ENCODE results near the gene MGAT4C.

Gene MGAT4C

DNA sequence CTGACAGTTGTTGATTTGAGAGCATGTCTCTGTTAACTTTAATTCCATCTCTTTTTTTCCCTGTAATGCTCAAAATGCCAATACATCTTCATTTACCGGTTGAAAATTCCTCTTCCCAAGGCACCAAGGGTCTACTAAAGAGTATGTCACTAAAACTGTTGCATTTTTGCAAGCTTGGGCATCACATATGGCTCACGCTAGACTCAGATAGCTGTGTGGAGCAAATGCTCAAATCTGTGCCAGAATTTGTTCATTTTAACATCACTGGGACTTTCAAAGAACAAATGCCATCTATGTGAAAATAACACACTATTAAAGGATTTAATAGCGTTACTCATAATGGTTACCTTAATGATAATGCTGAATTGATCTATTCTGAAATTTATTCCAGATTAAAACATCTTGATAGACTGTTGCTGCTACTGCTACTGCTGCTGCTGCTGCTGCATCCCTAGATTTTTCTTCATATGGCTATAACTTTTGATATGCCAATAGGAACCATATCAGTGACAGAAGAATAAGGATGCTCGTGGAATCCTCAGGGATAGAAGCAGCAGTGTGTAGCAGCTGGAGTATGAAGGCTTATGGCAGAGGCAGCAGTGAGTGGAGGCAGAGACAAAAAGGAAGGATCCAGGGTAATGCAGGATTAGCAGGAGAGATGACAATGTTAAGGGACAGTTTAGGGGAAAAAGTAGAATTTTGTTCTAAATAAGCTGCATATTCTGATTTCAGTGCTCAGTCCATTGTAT lies 57.3 kb downstream of the MGAT4C start:
- Mint-ChIP-seq H3K36me3 (ENCODE audit: insufficient read depth) (no peaks in the 10 kb centered on the region), H3K4me3 (no peak overlapping the region), H3K4me1 (ENCODE audit: low read depth in 2 of 2) (no peaks in the 10 kb centered on the region), H3K27me3 (no peaks in the 10 kb centered on the region), H3K9me3 (peaks cover 1 to 19% of the 10 kb centered on the region in 2 donors), H3K27ac (no peak overlapping the region)
- no peak for ATAC-seq (replicated peaks)
- DNase-seq = no peak

GRCh38 chr12:86196465-86196864 lies 59.7 kb downstream of the MGAT4C start:
- no peak for DNase-seq
- peaks cover 1 to 19% of the 10 kb centered on the region in 2 donors for H3K9me3 Mint-ChIP-seq
- H3K4me3 Mint-ChIP-seq = no peak overlapping the region
- H3K36me3 Mint-ChIP-seq (ENCODE audit: insufficient read depth) = no peaks in the 10 kb centered on the region
- no peak for ATAC-seq (replicated peaks)
- H3K27me3 Mint-ChIP-seq = no peaks in the 10 kb centered on the region
- no peak overlapping the region for H3K27ac Mint-ChIP-seq
- H3K4me1 Mint-ChIP-seq (ENCODE audit: low read depth in 2 of 2) = no peaks in the 10 kb centered on the region

- Mint-ChIP-seq H3K27ac (no peak overlapping the region), H3K4me1 (ENCODE audit: low read depth in 2 of 2) (no peaks in the 10 kb centered on the region), H3K36me3 (ENCODE audit: insufficient read depth) (no peaks in the 10 kb centered on the region), H3K4me3 (no peak overlapping the region), H3K9me3 (peaks cover 1 to 19% of the 10 kb centered on the region in 2 donors), H3K27me3 (no peaks in the 10 kb centered on the region)
- no peak for DNase-seq
- ATAC-seq (replicated peaks) = no peak
Measured at GRCh38 chr12:86194721-86195120, 61.5 kb downstream of the MGAT4C start.

- Mint-ChIP-seq H3K36me3 (ENCODE audit: insufficient read depth) (no peaks in the 10 kb centered on the region), H3K27me3 (no peaks in the 10 kb centered on the region), H3K4me3 (no peak overlapping the region), H3K4me1 (ENCODE audit: low read depth in 2 of 2) (no peaks in the 10 kb centered on the region), H3K27ac (no peak overlapping the region), H3K9me3 (peaks cover 0 to 15% of the 10 kb centered on the region in 2 donors)
- DNase-seq = no peak
- no peak for ATAC-seq (replicated peaks)
Measured at GRCh38 chr12:86193931-86194330, 62.3 kb downstream of the MGAT4C start.

DNA sequence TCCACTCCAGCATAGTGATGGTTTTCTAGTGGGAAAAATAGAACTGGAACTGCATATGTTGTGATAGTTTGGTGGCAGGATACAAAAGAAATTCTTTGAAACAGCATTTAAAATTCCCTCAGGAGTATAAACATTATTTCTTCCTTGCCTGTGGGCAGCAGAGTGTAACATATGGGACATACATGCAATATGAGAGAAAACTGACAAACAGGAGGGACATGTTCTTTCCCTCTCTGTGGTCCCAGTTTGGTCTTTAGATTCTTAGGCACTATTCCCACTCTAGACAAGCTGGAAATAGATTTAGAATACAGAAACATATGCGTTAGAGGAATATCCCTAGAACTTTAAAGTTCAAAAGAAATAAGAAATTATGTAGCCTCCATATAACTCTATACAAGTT lies 68.0 kb downstream of the MGAT4C start:
- H3K4me3 Mint-ChIP-seq = no peak overlapping the region
- H3K9me3 Mint-ChIP-seq = peaks cover 0 to 8% of the 10 kb centered on the region in 2 donors
- no peaks in the 10 kb centered on the region for H3K4me1 Mint-ChIP-seq (ENCODE audit: low read depth in 2 of 2)
- H3K36me3 Mint-ChIP-seq (ENCODE audit: insufficient read depth) = no peaks in the 10 kb centered on the region
- no peak for ATAC-seq (replicated peaks)
- no peaks in the 10 kb centered on the region for H3K27me3 Mint-ChIP-seq
- H3K27ac Mint-ChIP-seq = no peak overlapping the region
- no peak for DNase-seq

DNA sequence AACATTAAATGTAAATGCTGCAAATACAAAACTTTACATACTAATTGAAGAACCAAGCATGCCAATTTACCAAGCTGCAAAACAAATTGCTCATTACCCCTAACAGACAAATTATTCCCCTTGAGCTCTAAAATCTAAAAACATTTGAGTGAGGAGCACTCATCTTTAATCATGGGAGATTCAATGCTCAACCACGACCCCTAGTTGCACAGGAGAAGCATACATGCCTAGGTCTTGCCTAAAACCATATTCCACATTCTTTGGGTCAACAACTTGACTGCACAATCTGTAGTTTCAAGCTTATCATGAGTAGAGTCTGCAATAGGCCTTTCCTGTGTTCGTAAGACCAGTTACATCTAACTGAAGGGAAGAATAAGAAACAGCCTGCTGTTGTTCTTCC lies 69.7 kb downstream of the MGAT4C start:
- no peak for ATAC-seq (replicated peaks)
- Mint-ChIP-seq H3K4me3 (no peak overlapping the region), H3K27ac (no peak overlapping the region)

DNA sequence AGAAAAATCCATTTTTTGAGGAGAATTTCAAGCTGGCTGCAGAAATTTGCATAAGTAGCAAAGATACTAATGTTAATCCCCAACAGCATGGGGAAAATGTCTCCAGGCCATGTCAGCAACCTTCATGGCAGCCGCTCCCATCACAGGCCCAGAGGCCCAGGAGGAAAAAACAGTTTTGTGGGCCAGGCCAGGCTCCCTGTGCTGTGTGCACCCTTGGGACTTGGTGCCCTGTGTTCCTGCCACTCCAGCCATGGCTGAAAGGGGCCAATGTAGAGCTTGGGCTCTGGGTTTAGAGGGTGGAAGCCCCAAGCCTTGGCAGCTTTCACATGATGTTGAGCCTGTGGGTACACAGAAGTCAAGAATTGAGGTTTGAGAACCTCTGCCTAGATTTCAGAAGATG lies 76.3 kb downstream of the MGAT4C start:
- Mint-ChIP-seq H3K36me3 (ENCODE audit: insufficient read depth) (peaks cover 2% of the 10 kb centered on the region), H3K9me3 (peaks cover 9 to 10% of the 10 kb centered on the region in 2 donors), H3K27ac (no peak overlapping the region), H3K4me1 (ENCODE audit: low read depth in 2 of 2) (no peaks in the 10 kb centered on the region), H3K27me3 (no peaks in the 10 kb centered on the region), H3K4me3 (no peak overlapping the region)
- ATAC-seq (replicated peaks) = no peak
- no peak for DNase-seq

More for the DNA sequence above, 69.7 kb downstream of the MGAT4C start:
- Mint-ChIP-seq H3K36me3 (ENCODE audit: insufficient read depth) (no peaks in the 10 kb centered on the region), H3K27me3 (no peaks in the 10 kb centered on the region), H3K4me1 (ENCODE audit: low read depth in 2 of 2) (no peaks in the 10 kb centered on the region), H3K9me3 (peaks cover 3 to 8% of the 10 kb centered on the region in 2 donors)
- DNase-seq = no peak

- Mint-ChIP-seq H3K36me3 (ENCODE audit: insufficient read depth) (peaks cover 2% of the 10 kb centered on the region), H3K27me3 (no peaks in the 10 kb centered on the region), H3K4me3 (no peak overlapping the region), H3K4me1 (ENCODE audit: low read depth in 2 of 2) (no peaks in the 10 kb centered on the region), H3K9me3 (peaks cover 5 to 13% of the 10 kb centered on the region in 2 donors), H3K27ac (no peak overlapping the region)
- DNase-seq (no peak), ATAC-seq (replicated peaks) (no peak)
Measured at GRCh38 chr12:86174188-86174587, 82.0 kb downstream of the MGAT4C start.

- Mint-ChIP-seq H3K4me3 (no peak overlapping the region), H3K27me3 (no peaks in the 10 kb centered on the region), H3K9me3 (peaks cover 3 to 13% of the 10 kb centered on the region in 2 donors), H3K36me3 (ENCODE audit: insufficient read depth) (no peaks in the 10 kb centered on the region), H3K27ac (no peak overlapping the region), H3K4me1 (ENCODE audit: low read depth in 2 of 2) (no peaks in the 10 kb centered on the region)
- no peak for ATAC-seq (replicated peaks)
- no peak for DNase-seq
Measured at GRCh38 chr12:86172913-86173443, 83.2 kb downstream of the MGAT4C start.

GRCh38 chr12:86170051-86170450 lies 86.1 kb downstream of the MGAT4C start:
- Mint-ChIP-seq H3K4me1 (ENCODE audit: low read depth in 2 of 2) (no peaks in the 10 kb centered on the region), H3K27ac (no peak overlapping the region), H3K4me3 (no peak overlapping the region), H3K36me3 (ENCODE audit: insufficient read depth) (no peaks in the 10 kb centered on the region), H3K9me3 (peaks cover 3 to 7% of the 10 kb centered on the region in 2 donors), H3K27me3 (no peaks in the 10 kb centered on the region)
- DNase-seq = no peak
- ATAC-seq (replicated peaks) = no peak

DNA sequence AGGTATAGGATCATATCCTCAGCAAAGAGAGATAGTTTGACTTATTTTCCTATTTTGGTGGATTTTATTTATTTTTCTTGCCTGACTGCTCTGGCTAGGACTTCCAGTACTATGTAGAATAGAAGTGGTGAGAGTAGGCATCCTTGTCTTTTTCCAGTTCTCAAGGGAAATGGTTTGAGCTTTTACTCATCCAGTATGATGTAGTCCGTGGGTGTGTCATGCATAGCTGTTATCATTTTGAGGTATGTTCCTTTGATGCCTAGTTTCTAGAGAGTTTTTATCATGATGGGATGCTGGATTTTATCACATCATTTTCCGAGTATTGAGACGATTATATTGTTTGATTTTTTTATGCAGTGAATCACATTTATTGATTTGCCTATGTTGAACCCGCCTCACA lies 97.2 kb downstream of the MGAT4C start:
- H3K9me3 Mint-ChIP-seq = peaks cover 11 to 28% of the 10 kb centered on the region in 2 donors
- ATAC-seq (replicated peaks) (no peak), DNase-seq (no peak)
- no peaks in the 10 kb centered on the region for H3K36me3 Mint-ChIP-seq (ENCODE audit: insufficient read depth)
- H3K4me1 Mint-ChIP-seq (ENCODE audit: low read depth in 2 of 2) = no peaks in the 10 kb centered on the region
- no peak overlapping the region for H3K4me3 Mint-ChIP-seq
- no peaks in the 10 kb centered on the region for H3K27me3 Mint-ChIP-seq
- no peak overlapping the region for H3K27ac Mint-ChIP-seq

DNA sequence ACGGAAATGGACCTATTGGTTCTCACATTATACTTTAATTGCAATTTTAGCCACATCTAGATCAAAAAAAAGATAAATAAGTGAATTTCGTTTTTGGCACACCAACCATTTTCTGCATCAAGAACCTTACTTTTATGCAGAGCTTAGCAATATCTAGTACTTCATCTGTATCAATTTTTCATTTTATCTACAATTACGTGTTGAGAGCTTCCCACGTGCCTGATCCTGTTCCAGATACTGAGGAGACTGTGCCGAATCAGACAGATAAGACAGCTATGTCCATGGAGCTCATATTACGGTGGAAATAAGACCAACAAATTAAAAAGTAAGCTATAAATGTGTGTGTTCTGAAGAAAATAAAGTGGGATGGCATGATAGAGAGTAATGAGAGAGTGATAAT lies 101.6 kb downstream of the MGAT4C start:
- Mint-ChIP-seq H3K36me3 (ENCODE audit: insufficient read depth) (no peaks in the 10 kb centered on the region), H3K4me1 (ENCODE audit: low read depth in 2 of 2) (no peaks in the 10 kb centered on the region), H3K27ac (no peak overlapping the region), H3K4me3 (no peak overlapping the region), H3K27me3 (no peaks in the 10 kb centered on the region), H3K9me3 (peaks cover 11 to 23% of the 10 kb centered on the region in 2 donors)
- ATAC-seq (replicated peaks) (no peak), DNase-seq (no peak)

DNA sequence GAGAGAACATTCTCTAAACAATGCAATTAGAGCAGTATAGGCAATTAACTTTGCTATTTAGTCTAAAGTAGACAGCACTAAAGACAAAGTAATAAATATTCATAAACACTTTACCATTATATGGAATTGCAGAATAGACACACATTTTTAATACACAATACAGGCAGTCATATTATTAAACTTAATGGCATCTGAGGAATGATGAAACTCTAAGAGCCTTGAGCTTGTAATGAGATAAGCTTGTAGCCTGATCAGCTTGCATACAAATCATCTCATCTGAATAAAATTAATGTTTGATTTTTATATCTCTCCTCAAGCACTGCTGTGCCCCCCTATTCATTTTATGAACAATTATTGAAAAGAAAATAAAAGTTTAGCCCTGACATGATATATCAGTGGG lies 107.6 kb downstream of the MGAT4C start:
- Mint-ChIP-seq H3K4me1 (ENCODE audit: low read depth in 2 of 2) (no peaks in the 10 kb centered on the region), H3K4me3 (no peak overlapping the region), H3K27ac (no peak overlapping the region), H3K27me3 (no peaks in the 10 kb centered on the region), H3K36me3 (ENCODE audit: insufficient read depth) (no peaks in the 10 kb centered on the region), H3K9me3 (peaks cover 5 to 27% of the 10 kb centered on the region in 2 donors)
- DNase-seq (no peak), ATAC-seq (replicated peaks) (no peak)

DNA sequence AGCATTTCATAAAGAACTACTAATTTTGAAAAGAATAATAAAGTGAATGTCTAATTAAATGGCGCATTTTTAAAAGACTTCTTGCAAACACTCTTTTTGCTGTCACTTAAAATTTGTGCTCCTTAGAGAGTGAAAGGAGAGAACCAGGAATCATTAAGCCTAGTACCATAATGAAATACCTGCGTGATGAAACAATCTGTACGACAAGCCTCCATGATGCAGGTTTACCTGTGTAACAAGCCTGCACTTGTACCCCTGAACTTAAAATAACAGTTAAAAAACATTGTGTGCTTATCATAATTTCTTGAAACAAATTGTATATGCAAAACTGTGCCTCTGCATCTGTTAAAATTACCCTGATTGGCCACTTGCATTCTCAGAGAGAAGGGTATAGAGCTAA lies 108.1 kb downstream of the MGAT4C start:
- H3K4me1 Mint-ChIP-seq (ENCODE audit: low read depth in 2 of 2) = no peaks in the 10 kb centered on the region
- H3K36me3 Mint-ChIP-seq (ENCODE audit: insufficient read depth) = no peaks in the 10 kb centered on the region
- no peak for ATAC-seq (replicated peaks)
- DNase-seq = no peak
- no peaks in the 10 kb centered on the region for H3K27me3 Mint-ChIP-seq
- H3K4me3 Mint-ChIP-seq = no peak overlapping the region
- H3K27ac Mint-ChIP-seq = no peak overlapping the region
- H3K9me3 Mint-ChIP-seq = peaks cover 4 to 27% of the 10 kb centered on the region in 2 donors
